Measurements from ENCODE around the gene LIN37. TPM values are rescaled to one million over a fixed set of nuclear protein-coding genes. Genes with fewer than 3 reads are reported as not detected.

The LIN37 gene
- total and polyA plus RNA-seq, 9 of the 15 experiments (the other 6 are each of a cell fraction or from before 2014, with no cell fraction given), result 1.2 to 12.5 (median 8.6) TPM

DNA sequence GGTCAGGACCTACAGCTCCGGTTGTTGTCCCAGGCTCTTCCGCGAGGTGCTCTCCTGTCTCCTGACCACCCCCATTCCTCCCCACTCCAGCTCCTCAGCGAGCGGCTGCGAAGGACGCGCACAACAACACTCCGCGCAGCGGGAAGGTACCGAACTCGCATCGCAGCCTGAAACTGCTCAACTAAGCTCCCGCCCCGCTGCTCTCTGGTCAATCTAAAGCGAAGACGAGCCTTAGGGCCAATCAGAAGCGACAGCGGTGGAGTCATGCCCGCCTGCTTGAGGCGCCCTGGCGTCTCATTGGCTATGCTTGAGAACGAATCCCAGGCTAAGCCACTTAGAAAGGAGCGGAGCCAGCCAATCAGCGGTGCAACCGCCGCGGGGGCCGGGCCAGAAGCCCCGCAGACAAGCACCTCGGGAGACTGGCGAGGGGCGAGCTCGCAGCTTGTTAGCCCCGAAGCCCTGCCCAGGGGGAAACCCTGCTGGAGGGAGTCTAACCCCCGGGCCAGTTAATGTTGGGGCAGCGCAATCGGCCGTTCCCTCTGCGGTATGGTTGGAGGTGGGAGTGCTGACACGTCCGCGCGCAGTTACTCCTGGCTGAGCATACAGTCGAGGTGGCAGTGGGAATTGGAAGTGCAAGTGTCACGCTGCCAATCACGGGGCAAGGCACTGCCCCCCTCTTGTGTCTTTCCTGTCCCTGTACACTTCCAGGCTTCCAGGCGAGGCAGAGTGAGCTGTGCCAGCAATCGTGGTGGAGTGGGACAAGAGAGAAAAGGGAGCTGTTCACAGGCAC lies 46.0 kb upstream of the LIN37 start (continued):
- TF ChIP-seq PPARD (CRISPR knock-in tag; IDR thresholded peaks at IDR 0.05) (no peak), STAT5B (CRISPR knock-in tag; IDR thresholded peaks at IDR 0.05) (no peak), CAMTA2 (CRISPR knock-in tag; conservative IDR thresholded peaks at IDR 0.05) (no peak), RBM15 (IDR thresholded peaks at IDR 0.05; ENCODE audit: insufficient read depth, low read length) (no peak), EGR1 (conservative IDR thresholded peaks at IDR 0.05) (no peak), MLLT1 (IDR thresholded peaks at IDR 0.05) (peak in 1 of 2 experiments; percentile 92; a peak in 2 of 4 replicates), BACH1 (tag; IDR thresholded peaks at IDR 0.05) (no peak), BRF1 (IDR thresholded peaks at IDR 0.05; ENCODE audit: borderline replicate concordance, extremely low read depth, insufficient read length) (no peak), NFE2 (IDR thresholded peaks at IDR 0.05; ENCODE audit: low read depth) (no peak), JUND (IDR thresholded peaks at IDR 0.05; ENCODE audit: borderline replicate concordance, low read depth, low read length) (peak; percentile 25; the same call in 1 of the 2 replicates), JUND (tag; IDR thresholded peaks at IDR 0.05; ENCODE audit: borderline replicate concordance, low read depth, low read length) (no peak), PYGO2 (tag; IDR thresholded peaks at IDR 0.05) (no peak), MGA (IDR thresholded peaks at IDR 0.05) (no peak), ETV1 (tag; conservative IDR thresholded peaks at IDR 0.05; ENCODE audit: low read depth) (no peak)

Measured in K562 (cell line).